Measurements from ENCODE around the gene CASP7.

Gene CASP7

GRCh38 chr10:113665806-113666354 is 13.8 kb upstream of the CASP7 start:
- FAIRE-seq = no peak

DNA sequence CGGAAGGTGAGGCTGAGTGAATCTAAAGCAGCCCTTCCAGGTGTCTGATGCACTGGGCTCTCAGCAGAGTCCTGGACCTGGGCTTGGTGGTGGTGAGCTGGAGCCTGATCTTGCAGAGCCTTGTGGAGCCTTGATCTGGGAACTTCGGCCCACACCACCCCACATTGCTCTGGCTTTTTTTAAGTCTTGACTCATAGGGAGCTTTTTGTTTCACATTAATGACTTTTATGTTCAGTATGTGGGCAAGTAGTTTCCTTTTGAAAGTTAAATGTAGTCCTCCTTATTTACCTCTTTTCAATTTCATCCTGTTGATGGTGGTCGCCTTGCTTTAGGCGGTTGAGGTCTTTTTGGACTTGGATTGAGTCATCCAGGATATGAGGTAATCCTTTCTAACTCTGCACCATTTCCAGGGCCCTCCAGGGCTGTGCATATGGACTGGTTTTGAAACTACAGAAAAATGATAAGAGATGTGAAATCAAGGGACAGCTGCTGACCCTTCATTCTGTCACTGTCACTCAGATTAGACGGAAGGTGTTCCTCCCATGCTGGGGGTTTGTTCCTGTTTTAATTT is 12.9 kb upstream of the CASP7 start:
- FAIRE-seq = no peak
- no peak for DNase-seq (ENCODE audit: low spot score)

More at GRCh38 chr10:113665806-113666354, 13.8 kb upstream of the CASP7 start:
- DNase-seq (ENCODE audit: low spot score) = no peak

- DNase-seq (ENCODE audit: low spot score) (peak; percentile 86), FAIRE-seq (peak; percentile 82)
Observed at GRCh38 chr10:113680190-113681111, 739 bp downstream of the CASP7 start.

DNA sequence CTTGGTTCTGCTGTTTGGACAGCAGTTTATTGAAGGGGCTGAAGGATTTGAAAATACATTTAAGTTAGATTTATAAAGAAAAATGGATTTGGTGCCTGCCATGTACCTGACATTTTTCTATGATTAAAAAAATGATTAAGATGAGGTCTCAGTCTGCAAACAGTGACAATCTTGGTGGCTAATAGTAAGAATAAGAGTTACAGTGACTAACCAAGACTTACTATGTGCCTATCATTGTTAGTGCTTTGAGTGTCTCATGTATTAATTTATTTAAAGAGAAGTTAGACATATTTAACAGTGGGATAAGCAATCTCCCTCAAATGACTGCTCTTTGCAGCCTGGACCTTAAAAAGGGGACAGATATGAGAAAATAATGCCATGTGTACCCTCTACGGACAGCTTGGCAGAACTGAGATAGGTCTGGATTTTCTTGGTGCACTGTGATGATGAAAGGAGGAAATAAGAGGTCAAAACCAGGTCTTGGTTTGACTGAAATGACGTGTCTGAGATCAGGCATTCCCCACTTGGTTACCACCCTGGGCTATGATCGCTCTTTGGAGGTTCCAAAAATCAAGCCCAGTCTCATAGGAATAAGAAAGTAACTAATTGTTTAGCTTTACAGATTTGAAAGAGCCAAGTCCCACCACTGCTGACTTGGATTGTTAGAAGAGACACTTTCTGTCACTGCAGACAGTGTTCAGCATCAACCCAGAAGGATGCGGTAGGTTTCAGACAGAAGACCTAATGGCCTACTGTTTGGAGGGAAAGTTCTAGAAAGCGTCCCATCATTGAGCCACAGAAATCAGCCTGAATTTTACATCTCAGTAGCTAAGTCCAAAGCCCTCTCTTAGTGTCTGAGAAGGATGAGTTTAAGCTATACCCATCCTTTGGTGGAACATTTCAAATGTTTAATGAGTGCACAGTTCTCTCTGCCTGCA is 2.1 kb downstream of the CASP7 start:
- no peak for DNase-seq (ENCODE audit: low spot score)
- no peak for FAIRE-seq

DNA sequence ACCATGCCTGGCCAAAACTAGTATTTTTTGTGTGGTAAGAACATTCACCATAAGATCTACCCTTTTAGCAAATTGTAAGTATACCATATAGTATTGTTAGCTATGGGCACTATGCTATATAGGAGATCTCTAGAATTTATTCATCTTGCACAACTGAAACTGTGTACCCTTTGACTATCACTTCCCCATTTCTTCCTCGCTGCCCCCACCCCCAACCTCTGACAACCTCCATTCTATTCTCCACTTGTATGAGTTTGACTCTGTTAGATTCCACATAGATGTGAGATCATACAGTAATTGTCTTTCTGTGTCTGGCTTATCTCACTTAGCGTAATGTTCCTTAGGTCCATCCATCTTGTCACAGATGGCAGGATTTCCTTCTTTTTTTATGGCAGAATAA is 3.6 kb downstream of the CASP7 start:
- DNase-seq (ENCODE audit: low spot score) = no peak

GRCh38 chr10:113686028-113686427 is 6.3 kb downstream of the CASP7 start:
- FAIRE-seq (no peak), DNase-seq (ENCODE audit: low spot score) (no peak)

More for the DNA sequence above, 3.6 kb downstream of the CASP7 start:
- no peak for FAIRE-seq

DNA sequence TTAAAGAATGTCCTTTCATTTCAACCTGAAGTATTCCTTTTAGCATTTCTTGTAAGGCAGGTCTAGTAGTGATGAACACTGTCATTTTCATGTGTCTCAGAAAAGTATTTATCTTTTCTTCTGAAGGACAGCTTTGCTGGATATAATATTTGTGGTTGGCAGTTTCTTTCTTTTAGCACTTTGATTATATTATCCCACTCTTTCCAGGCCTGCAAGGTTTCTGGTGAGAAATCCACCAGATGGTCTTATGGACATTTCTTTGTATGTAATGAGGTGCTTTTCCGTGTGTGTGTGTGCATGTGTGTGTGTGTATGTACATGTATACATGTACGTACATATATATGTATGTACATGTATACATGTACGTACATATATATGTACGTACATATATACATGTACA is 7.3 kb downstream of the CASP7 start:
- no peak for FAIRE-seq
- no peak for DNase-seq (ENCODE audit: low spot score)

- no peak for FAIRE-seq
- no peak for DNase-seq (ENCODE audit: low spot score)
Observed at GRCh38 chr10:113689057-113689456, 9.3 kb downstream of the CASP7 start.

DNA sequence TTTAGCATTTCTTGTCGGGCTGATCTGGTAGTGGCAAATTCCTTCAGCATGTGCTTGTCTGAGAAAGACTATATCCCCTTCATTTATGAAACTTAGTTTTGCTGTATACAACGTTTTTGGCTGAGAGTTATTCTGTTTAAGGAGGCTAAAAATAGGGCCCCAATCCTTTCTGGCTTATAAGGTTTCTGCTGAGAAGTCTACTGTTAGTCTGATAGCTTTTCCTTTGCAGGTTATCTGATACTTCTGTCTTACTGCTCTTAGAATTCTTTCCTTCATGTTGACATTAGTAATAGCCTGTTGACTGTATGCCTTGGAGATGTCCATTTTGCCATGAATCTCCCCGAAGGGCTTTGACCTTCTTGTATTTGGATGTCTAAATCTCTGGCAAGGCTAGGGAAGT is 9.9 kb downstream of the CASP7 start:
- no peak for FAIRE-seq
- no peak for DNase-seq (ENCODE audit: low spot score)

GRCh38 chr10:113690749-113691148 is 11.0 kb downstream of the CASP7 start:
- no peak for FAIRE-seq
- DNase-seq (ENCODE audit: low spot score) = no peak

GRCh38 chr10:113691381-113691780 is 11.7 kb downstream of the CASP7 start:
- no peak for FAIRE-seq
- DNase-seq (ENCODE audit: low spot score) = no peak

DNA sequence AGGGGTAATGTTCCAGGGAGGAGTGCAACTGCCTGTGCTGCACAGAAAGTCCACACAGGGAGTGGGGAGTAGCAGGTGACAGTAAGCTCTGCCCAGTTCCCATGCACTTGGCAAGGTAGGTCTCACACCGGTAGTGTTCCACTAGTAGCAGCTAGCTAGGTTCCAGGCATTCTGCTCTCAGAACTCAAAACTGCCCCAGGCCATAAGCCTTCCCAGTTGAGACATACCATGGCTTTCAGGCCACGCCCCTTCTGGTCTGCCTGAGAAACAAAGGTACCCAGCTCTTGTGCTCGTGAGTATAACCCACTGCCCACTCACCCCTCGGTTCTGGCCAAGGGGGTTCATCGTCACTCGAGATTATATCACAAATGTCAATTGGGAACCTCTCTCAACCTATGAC is 12.6 kb downstream of the CASP7 start:
- DNase-seq (ENCODE audit: low spot score) (no peak), FAIRE-seq (no peak)

DNA sequence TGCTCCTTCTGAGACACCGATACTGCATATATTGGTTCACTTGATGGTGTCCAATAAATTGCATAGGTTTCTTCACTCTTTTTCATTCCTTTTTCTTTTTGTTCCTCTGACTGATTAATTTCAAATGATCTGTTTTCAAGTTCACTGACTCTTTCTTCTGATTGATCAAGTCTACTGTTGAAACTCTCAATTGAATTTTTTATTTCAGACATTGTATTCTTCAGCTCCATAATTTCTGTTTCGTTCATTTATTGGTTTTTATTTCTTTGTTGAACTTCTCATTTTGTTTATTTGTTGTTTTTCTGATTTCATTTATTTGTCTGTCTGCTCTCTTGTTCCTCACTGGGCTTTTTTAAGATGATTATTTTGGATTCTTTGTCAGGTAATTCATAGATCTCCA is 13.6 kb downstream of the CASP7 start:
- no peak for FAIRE-seq
- no peak for DNase-seq (ENCODE audit: low spot score)

DNA sequence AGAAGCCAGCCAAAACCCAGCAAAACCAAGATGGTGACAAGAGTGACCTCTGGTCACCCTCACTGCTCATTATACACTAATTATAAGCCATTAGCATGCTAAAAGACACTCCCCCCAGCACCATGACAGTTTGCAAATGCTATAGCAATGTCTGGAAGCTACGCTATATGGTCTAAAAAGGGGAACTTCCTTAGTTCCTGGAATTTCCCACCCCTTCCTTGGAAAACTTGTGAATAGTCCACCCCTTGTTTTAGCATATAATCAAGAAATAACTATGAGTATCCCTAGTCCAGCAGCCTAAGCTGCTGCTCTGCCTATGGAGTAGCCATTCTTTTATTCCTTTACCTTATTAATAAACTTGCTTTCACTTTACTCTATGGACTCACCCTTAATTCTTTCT is 16.0 kb downstream of the CASP7 start:
- no peak for FAIRE-seq
- no peak for DNase-seq (ENCODE audit: low spot score)

- FAIRE-seq (no peak), DNase-seq (ENCODE audit: low spot score) (no peak)
Observed at GRCh38 chr10:113697595-113697994, 17.9 kb downstream of the CASP7 start.

DNA sequence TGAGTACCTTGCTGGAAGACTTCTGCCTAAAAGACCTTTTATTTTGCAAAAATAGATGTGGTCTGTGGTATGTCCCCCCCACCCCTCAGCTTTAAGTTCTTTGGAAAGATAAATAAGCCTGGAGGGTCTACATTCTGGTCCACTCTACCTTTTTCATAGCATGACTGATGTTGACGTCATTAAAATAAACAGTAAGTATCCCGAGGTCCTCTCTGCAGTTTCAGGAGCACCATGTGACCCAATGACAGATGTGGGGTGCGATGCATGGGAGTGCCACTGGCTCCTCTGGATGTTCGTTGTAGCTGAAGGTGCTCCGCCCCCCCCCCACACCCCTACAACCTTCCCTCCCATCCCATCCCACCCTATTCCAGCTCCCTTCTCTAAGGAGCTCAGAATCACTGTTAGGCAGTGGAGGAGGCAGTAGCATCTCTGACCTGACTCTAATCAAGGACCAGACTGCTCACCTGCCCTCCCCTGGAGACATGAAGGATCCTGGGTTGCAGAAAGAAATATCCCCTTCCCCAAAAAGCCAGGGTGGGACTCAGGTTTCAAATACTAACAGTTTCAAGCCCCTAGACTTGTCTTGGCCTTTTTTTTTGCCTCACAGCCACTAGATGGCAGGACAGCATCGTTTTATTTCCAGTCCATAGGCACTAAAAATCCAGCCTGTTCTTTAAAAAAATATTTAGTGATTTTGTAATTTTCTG is 25.1 kb downstream of the CASP7 start:
- FAIRE-seq = peak; percentile 64
- no peak for DNase-seq (ENCODE audit: low spot score)

- no peak for FAIRE-seq
- no peak for DNase-seq (ENCODE audit: low spot score)
Observed at GRCh38 chr10:113705344-113705652, 25.6 kb downstream of the CASP7 start.

GRCh38 chr10:113706623-113707022 is 26.9 kb downstream of the CASP7 start:
- DNase-seq (ENCODE audit: low spot score) (no peak), FAIRE-seq (no peak)

- FAIRE-seq (no peak), DNase-seq (ENCODE audit: low spot score) (no peak)
Observed at GRCh38 chr10:113708640-113709039, 28.9 kb downstream of the CASP7 start.

DNA sequence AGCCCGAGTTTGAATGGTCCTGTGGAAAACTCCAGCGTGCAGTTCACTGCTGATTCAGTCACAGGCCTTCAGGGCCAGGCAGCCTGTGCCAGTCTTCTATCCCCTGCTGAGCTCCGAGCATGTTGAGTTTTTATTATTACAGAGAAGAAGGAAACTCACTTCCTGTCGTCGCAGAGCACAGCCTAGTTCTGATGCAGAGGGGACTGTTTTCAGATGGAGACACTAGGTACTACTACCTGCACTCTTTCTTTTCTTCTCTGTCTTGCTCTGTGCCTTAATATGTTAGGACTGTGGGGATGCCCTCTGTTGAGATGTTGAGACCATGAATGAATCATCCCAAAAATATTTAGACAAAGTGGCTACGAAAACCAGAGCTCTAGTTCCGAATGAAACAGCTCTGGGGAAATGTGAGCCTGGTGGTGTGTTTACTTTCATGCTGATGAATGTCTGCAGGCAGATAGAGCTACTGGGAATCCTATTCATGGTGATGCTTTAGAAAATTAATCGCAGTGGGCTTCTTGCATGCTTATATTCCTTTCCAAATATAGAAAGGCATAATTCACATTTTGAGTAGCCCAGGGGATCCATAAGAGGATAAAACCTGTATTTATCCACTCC is 29.6 kb downstream of the CASP7 start:
- FAIRE-seq = no peak
- peak; percentile 9 for DNase-seq (ENCODE audit: low spot score)

- no peak for FAIRE-seq
Observed at GRCh38 chr10:113711142-113711541, 31.4 kb downstream of the CASP7 start.

More at GRCh38 chr10:113711142-113711541, 31.4 kb downstream of the CASP7 start:
- no peak for DNase-seq (ENCODE audit: low spot score)
